Smooth muscle cell (in vitro differentiated cells): ENCODE data around the gene MED13L. TPM values are rescaled to one million over a fixed set of nuclear protein-coding genes. Genes with fewer than 3 reads are reported as not detected.

Experiments used
- DNase-seq: peaks from one replicate; lab custom pipeline; 2025; ENCODE audit not compliant: unreplicated experiment; lab: John Stamatoyannopoulos, UW
- H2AFZ ChIP-seq: fragments of 200-600 bp; sonication (generic); 2 replicates; pipeline ENCODE4 v1.6.0; 2016; ENCODE audit warnings: antibody characterized with exemption, low read depth, mild to moderate bottlenecking
- H3F3A ChIP-seq: fragments of 200-600 bp; sonication (generic); 2 replicates; pipeline ENCODE4 v1.6.0; 2017; ENCODE audit warnings: antibody characterized with exemption, low read depth
- H3K27ac ChIP-seq: fragments of 200-600 bp; sonication (generic); 2 replicates; pipeline ENCODE4 v1.5.1; 2016; ENCODE audit warnings: low read depth, mild to moderate bottlenecking
- H3K27me3 ChIP-seq: fragments of 200-600 bp; sonication (generic); 2 replicates; pipeline ENCODE4 v1.6.1; 2016; ENCODE audit warnings: low read depth, mild to moderate bottlenecking
- H3K36me3 ChIP-seq: fragments of 200-600 bp; sonication (generic); 2 replicates; pipeline ENCODE4 v1.5.1; 2016; ENCODE audit warnings: low read depth
- H3K4me1 ChIP-seq: fragments of 200-600 bp; sonication (generic); 2 replicates; pipeline ENCODE4 v1.5.1; 2016; ENCODE audit warnings: low read depth
- H3K4me2 ChIP-seq: fragments of 200-600 bp; sonication (generic); 2 replicates; pipeline ENCODE4 v1.6.0; 2016; ENCODE audit warnings: mild to moderate bottlenecking
- H3K4me3 ChIP-seq: fragments of 200-600 bp; sonication (generic); 2 replicates; pipeline ENCODE4 v1.5.1; 2016; ENCODE audit warnings: mild to moderate bottlenecking
- H3K79me2 ChIP-seq: fragments of 200-600 bp; sonication (generic); 2 replicates; pipeline ENCODE4 v1.6.0; 2016; ENCODE audit warnings: low read depth, mild to moderate bottlenecking
- H3K9ac ChIP-seq: fragments of 200-600 bp; sonication (generic); 2 replicates; pipeline ENCODE4 v1.6.0; 2016; ENCODE audit warnings: low read depth
- H3K9me3 ChIP-seq: fragments of 200-600 bp; sonication (generic); replicated peaks from 2 replicates; pipeline ENCODE4 v1.5.1; 2016; ENCODE audit warnings: low read depth
- H4K20me1 ChIP-seq: fragments of 200-600 bp; sonication (generic); 2 replicates; pipeline ENCODE4 v1.6.0; 2016; ENCODE audit warnings: low read depth
- CTCF ChIP-seq: fragments of 200-600 bp; sonication (generic); IDR thresholded peaks from 2 replicates; pipeline ENCODE4 v1.5.1; 2017; ENCODE audit warnings: borderline replicate concordance, mild to moderate bottlenecking, antibody characterized with exemption; ENCODE audit not compliant: insufficient read depth, poor library complexity, severe bottlenecking
- WGBS: methylation state at CpG from one replicate; pipeline ENCODE4 v1.1.7; 2016; ENCODE audit warnings: low lambda C conversion rate; 5-methylcytosine and 5-hydroxymethylcytosine counted together
- polyA plus RNA-seq: library from polyadenylated mRNA; unstranded; fragments of >200 nt; fragmentation: Nextera tagmentation; extraction: Ambion mirVana; gene quantifications from 2 replicates; pipeline ENCODE4 v1.2.1, GENCODE V29; 2016
- total RNA-seq: library from RNA; depleted of rRNA; stranded (reverse); fragments of >200 nt; gene quantifications from 2 replicates; pipeline ENCODE4 v1.2.3, GENCODE V29; 2014

MED13L gene
- total and polyA plus RNA-seq, 2 experiments from 2014 or later: 13.2 to 74.3 TPM

GRCh38 chr12:116206828-116207227 lies 70.7 kb downstream of the MED13L start:
- peaks cover 36% of the 10 kb centered on the region for H3K4me1 ChIP-seq
- H3K4me3 ChIP-seq: no peak overlapping the region
- no peaks in the 10 kb centered on the region for H3K9me3 ChIP-seq
- no peaks in the 10 kb centered on the region for H3K36me3 ChIP-seq
- H4K20me1 ChIP-seq: peaks cover 100% of the 10 kb centered on the region
- no peak overlapping the region for H3K4me2 ChIP-seq
- H3K27ac ChIP-seq: no peak overlapping the region
- WGBS: 99% methylated on average over 3 of the region's 3 CpGs
- H3F3A ChIP-seq: peaks cover 8% of the 10 kb centered on the region
- TF ChIP-seq CTCF: no peak
- no peaks in the 10 kb centered on the region for H3K27me3 ChIP-seq
- DNase-seq: no peak
- peaks cover 83% of the 10 kb centered on the region for H3K79me2 ChIP-seq
- H2AFZ ChIP-seq: no peak overlapping the region
- no peak overlapping the region for H3K9ac ChIP-seq

GRCh38 chr12:116204785-116205184 lies 72.7 kb downstream of the MED13L start:
- peak overlapping the region; percentile 47 for H3K27ac ChIP-seq
- H3K4me2 ChIP-seq: no peak overlapping the region
- 88% methylated on average over 3 of the region's 3 CpGs for WGBS
- no peak for DNase-seq
- H3K27me3 ChIP-seq: no peaks in the 10 kb centered on the region
- H4K20me1 ChIP-seq: peaks cover 100% of the 10 kb centered on the region
- no peak for TF ChIP-seq CTCF
- peaks cover 30% of the 10 kb centered on the region for H3K4me1 ChIP-seq
- peaks cover 8% of the 10 kb centered on the region for H3F3A ChIP-seq
- H3K9me3 ChIP-seq: no peaks in the 10 kb centered on the region
- no peak overlapping the region for H2AFZ ChIP-seq
- no peaks in the 10 kb centered on the region for H3K36me3 ChIP-seq
- H3K9ac ChIP-seq: no peak overlapping the region
- peaks cover 86% of the 10 kb centered on the region for H3K79me2 ChIP-seq
- no peak overlapping the region for H3K4me3 ChIP-seq

GRCh38 chr12:116204169-116204568 lies 73.3 kb downstream of the MED13L start:
- WGBS: 67% methylated on average over 4 of the region's 4 CpGs
- Histone ChIP-seq H3K79me2 (peaks cover 86% of the 10 kb centered on the region), H3K9me3 (no peaks in the 10 kb centered on the region), H3K4me2 (no peak overlapping the region), H2AFZ (no peak overlapping the region), H4K20me1 (peaks cover 100% of the 10 kb centered on the region), H3K4me3 (no peak overlapping the region), H3K27ac (peak overlapping the region; percentile 47), H3K36me3 (no peaks in the 10 kb centered on the region), H3F3A (peaks cover 8% of the 10 kb centered on the region), H3K4me1 (peaks cover 26% of the 10 kb centered on the region), H3K9ac (no peak overlapping the region), H3K27me3 (no peaks in the 10 kb centered on the region)
- no peak for TF ChIP-seq CTCF
- DNase-seq: no peak

GRCh38 chr12:116202940-116203339 lies 74.6 kb downstream of the MED13L start:
- Histone ChIP-seq H3K9me3 (no peaks in the 10 kb centered on the region), H3K27me3 (no peaks in the 10 kb centered on the region), H3K27ac (peak overlapping the region; percentile 47), H3K4me3 (no peak overlapping the region), H2AFZ (no peak overlapping the region), H3K36me3 (no peaks in the 10 kb centered on the region), H3K9ac (no peak overlapping the region), H4K20me1 (peaks cover 100% of the 10 kb centered on the region), H3K79me2 (peaks cover 86% of the 10 kb centered on the region), H3F3A (peaks cover 8% of the 10 kb centered on the region), H3K4me2 (peak overlapping the region; percentile 39), H3K4me1 (peaks cover 26% of the 10 kb centered on the region)
- 60% methylated on average over 4 of the region's 4 CpGs for WGBS
- peak; percentile 42 for TF ChIP-seq CTCF
- no peak for DNase-seq
